22Rv1 (cell line): ENCODE measurements around the gene RERE.

Experiments
- ZFX ChIP-seq: fragments of 450-650 bp; IDR thresholded peaks from 2 replicates; pipeline ENCODE4 v1.6.1; 2017; ENCODE audit warnings: antibody characterized with exemption, borderline replicate concordance
- TF ChIP-seq, protein P1 (sequence below): fragments of 450-650 bp; IDR thresholded peaks from 2 replicates; pipeline ENCODE4 v1.5.1; 2017; ENCODE audit warnings: mild to moderate bottlenecking

DNA sequence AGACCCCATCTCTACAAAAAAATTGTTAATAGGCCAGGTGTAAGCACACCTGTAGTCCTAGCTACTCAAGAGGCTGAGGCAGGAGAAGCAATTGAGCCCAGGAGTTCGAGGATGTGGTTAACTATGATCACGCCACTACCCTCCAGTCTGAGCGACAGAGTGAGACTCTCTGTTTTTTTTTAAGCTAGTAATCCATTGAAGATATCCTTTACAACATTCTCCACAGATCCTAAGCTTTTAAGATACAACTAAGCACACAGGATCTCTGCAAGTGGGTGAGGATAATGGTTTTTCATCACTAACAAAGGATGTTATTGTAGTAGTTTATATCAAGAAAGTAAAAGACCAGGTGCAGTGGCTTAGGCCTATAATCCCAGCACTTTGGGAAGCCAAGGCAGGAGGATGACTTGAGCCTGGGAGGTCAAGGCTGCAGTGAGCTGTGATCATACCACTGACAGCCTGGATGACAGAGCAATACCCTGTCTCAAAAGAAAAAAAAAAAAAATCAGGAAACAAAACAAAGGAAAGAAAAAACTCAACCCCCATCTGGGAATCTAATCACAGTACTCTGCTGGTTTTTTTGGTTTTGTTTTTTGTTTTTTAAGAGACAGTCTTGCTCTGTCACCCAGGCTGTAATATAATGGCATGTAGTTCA lies 166.1 kb downstream of the RERE start:
- TF ChIP-seq, protein P1, sequence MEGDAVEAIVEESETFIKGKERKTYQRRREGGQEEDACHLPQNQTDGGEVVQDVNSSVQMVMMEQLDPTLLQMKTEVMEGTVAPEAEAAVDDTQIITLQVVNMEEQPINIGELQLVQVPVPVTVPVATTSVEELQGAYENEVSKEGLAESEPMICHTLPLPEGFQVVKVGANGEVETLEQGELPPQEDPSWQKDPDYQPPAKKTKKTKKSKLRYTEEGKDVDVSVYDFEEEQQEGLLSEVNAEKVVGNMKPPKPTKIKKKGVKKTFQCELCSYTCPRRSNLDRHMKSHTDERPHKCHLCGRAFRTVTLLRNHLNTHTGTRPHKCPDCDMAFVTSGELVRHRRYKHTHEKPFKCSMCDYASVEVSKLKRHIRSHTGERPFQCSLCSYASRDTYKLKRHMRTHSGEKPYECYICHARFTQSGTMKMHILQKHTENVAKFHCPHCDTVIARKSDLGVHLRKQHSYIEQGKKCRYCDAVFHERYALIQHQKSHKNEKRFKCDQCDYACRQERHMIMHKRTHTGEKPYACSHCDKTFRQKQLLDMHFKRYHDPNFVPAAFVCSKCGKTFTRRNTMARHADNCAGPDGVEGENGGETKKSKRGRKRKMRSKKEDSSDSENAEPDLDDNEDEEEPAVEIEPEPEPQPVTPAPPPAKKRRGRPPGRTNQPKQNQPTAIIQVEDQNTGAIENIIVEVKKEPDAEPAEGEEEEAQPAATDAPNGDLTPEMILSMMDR = no peak
- no peak for TF ChIP-seq ZFX
